Fibroblast of lung (primary cell): ENCODE measurements around the gene TMEM119. TPM values are rescaled to one million over a fixed set of nuclear protein-coding genes. Genes with fewer than 3 reads are reported as not detected.
A peak's percentile ranks its signal among the peaks of the same experiment; 100 is the strongest.

Experiments used
- DNase-seq, 2 donors: peaks; one replicate each; pipeline versions ENCODE4 v3.0.0 to v3.0.0-alpha.2; 2010; ENCODE audit warnings: low read depth in 2 of 2
- H2AFZ ChIP-seq: 2 replicates; pipeline ENCODE4 v1.5.1; 2012; ENCODE audit warnings: low read length, control low read depth, inconsistent platforms
- H3K27ac ChIP-seq: 2 replicates; pipeline ENCODE4 v1.5.1; 2011; ENCODE audit warnings: low read length, control low read depth; ENCODE audit not compliant: insufficient read depth
- H3K27me3 ChIP-seq: 2 replicates; pipeline ENCODE4 v1.5.1; 2011; ENCODE audit warnings: mild to moderate bottlenecking, low read length; ENCODE audit not compliant: control insufficient read depth, insufficient read depth
- H3K36me3 ChIP-seq: 2 replicates; pipeline ENCODE4 v1.5.1; 2011; ENCODE audit warnings: low read length; ENCODE audit not compliant: control insufficient read depth, insufficient read depth
- H3K4me1 ChIP-seq: 2 replicates; pipeline ENCODE4 v1.5.1; 2011; ENCODE audit warnings: low read length; ENCODE audit not compliant: control insufficient read depth, insufficient read depth; ENCODE audit errors: extremely low read depth
- H3K4me2 ChIP-seq: 2 replicates; pipeline ENCODE4 v1.5.1; 2011; ENCODE audit warnings: low read length, control low read depth; ENCODE audit not compliant: insufficient read depth; ENCODE audit errors: extremely low read depth
- H3K4me3 ChIP-seq, 4 experiments: fragments of 200-600 bp in 1 of 4; sonication (generic) in 1 of 4; replicated peaks in 1 of 4; 2 replicates each; pipeline ENCODE4 v1.5.1; 2011 to 2016; ENCODE audit warnings: low read length in 4 of 4, low read depth in 3 of 4, mild to moderate bottlenecking in 3 of 4, control low read depth in 2 of 4, inconsistent platforms in 1 of 4, mixed read lengths in 1 of 4; ENCODE audit not compliant: insufficient read depth in 1 of 4; ENCODE audit errors: control extremely low read depth in 1 of 4
- H3K79me2 ChIP-seq: 2 replicates; pipeline ENCODE4 v1.5.1; 2012; ENCODE audit warnings: mild to moderate bottlenecking, low read length, inconsistent platforms; ENCODE audit not compliant: control insufficient read depth, insufficient read depth
- H3K9ac ChIP-seq: 2 replicates; pipeline ENCODE4 v1.5.1; 2011; ENCODE audit warnings: mild to moderate bottlenecking, low read length, control low read depth; ENCODE audit not compliant: insufficient read depth
- H3K9me3 ChIP-seq: 2 replicates; pipeline ENCODE4 v1.5.1; 2012; ENCODE audit warnings: low read depth, low read length; ENCODE audit not compliant: control insufficient read depth, insufficient read depth
- H4K20me1 ChIP-seq: 2 replicates; pipeline ENCODE4 v1.5.1; 2011; ENCODE audit warnings: low read length; ENCODE audit not compliant: control insufficient read depth, insufficient read depth; ENCODE audit errors: extremely low read depth
- CTCF ChIP-seq, 2 donors: IDR thresholded peaks in 1 of 2; conservative IDR thresholded peaks in 1 of 2; 1 replicate in 1 of 2; 2 replicates in 1 of 2; pipeline ENCODE4 v1.5.1; 2011 to 2012; ENCODE audit warnings: low read length in 2 of 2, control low read depth in 1 of 2, inconsistent platforms in 1 of 2, low read depth in 1 of 2, mild to moderate bottlenecking in 1 of 2
- EZH2 ChIP-seq: IDR thresholded peaks from 2 replicates; pipeline ENCODE4 v1.5.1; 2012; ENCODE audit warnings: low read length, control low read depth, mild to moderate bottlenecking; ENCODE audit errors: missing control alignments
- polyA plus RNA-seq, 2 donors: library from polyadenylated mRNA; depleted of rRNA in 1 of 2; stranded (reverse) in 1 of 2; unstranded in 1 of 2; fragments of >200 nt; gene quantifications; 2 replicates each; pipeline ENCODE4 v1.2.1, GENCODE V29; 2011 to 2012; ENCODE audit warnings: missing spikeins in 1 of 2
- total RNA-seq: library from RNA; depleted of rRNA; stranded (reverse); fragments of >200 nt; gene quantifications from 2 replicates; pipeline ENCODE4 v1.2.1, GENCODE V29; 2014

The TMEM119 gene
- total and polyA plus RNA-seq, 2 donors (not counting 1 experiment from before 2014, with no cell fraction given) = 154 to 358 TPM

GRCh38 chr12:108553799-108554198 is 44.1 kb downstream of the TMEM119 start:
- Histone ChIP-seq H3K27me3 (no peaks in the 10 kb centered on the region), H3K79me2 (peaks cover 95% of the 10 kb centered on the region), H3K4me3 (no peak overlapping the region), H3K4me1 (no peaks in the 10 kb centered on the region), H4K20me1 (no peaks in the 10 kb centered on the region), H2AFZ (no peak overlapping the region), H3K36me3 (peaks cover 1% of the 10 kb centered on the region), H3K9me3 (no peaks in the 10 kb centered on the region), H3K27ac (no peak overlapping the region), H3K9ac (no peak overlapping the region), H3K4me2 (no peak overlapping the region)
- TF ChIP-seq EZH2 (no peak), CTCF (conservative IDR thresholded peaks at IDR 0.05 in 1 of 2, IDR thresholded peaks at IDR 0.05 in 1 of 2; ENCODE audit: low read depth in 1 of 2, low read length in 2 of 2) (no peak)
- DNase-seq = no peak

GRCh38 chr12:108551535-108551934 is 46.3 kb downstream of the TMEM119 start:
- Histone ChIP-seq H2AFZ (no peak overlapping the region), H3K27me3 (no peaks in the 10 kb centered on the region), H3K79me2 (peaks cover 78% of the 10 kb centered on the region), H4K20me1 (no peaks in the 10 kb centered on the region), H3K9ac (no peak overlapping the region), H3K4me1 (no peaks in the 10 kb centered on the region), H3K4me2 (no peak overlapping the region), H3K9me3 (no peaks in the 10 kb centered on the region), H3K36me3 (peaks cover 5% of the 10 kb centered on the region), H3K27ac (no peak overlapping the region), H3K4me3 (peak overlapping the region in 1 of 4 experiments; percentile 30)
- TF ChIP-seq CTCF (conservative IDR thresholded peaks at IDR 0.05 in 1 of 2, IDR thresholded peaks at IDR 0.05 in 1 of 2; ENCODE audit: low read depth in 1 of 2, low read length in 2 of 2) = no peak
- no peak for TF ChIP-seq EZH2
- DNase-seq = peak; percentile 58 to 87

- H3K4me1 ChIP-seq = no peaks in the 10 kb centered on the region
- no peak for TF ChIP-seq CTCF (conservative IDR thresholded peaks at IDR 0.05 in 1 of 2, IDR thresholded peaks at IDR 0.05 in 1 of 2; ENCODE audit: low read depth in 1 of 2, low read length in 2 of 2)
- no peak for TF ChIP-seq EZH2
- no peaks in the 10 kb centered on the region for H3K27me3 ChIP-seq
- H3K27ac ChIP-seq = no peak overlapping the region
- H3K9me3 ChIP-seq = no peaks in the 10 kb centered on the region
- DNase-seq = no peak
- H3K9ac ChIP-seq = no peak overlapping the region
- H4K20me1 ChIP-seq = no peaks in the 10 kb centered on the region
- H3K36me3 ChIP-seq = peaks cover 5% of the 10 kb centered on the region
- H3K79me2 ChIP-seq = peaks cover 55% of the 10 kb centered on the region
- no peak overlapping the region for H3K4me3 ChIP-seq
- H2AFZ ChIP-seq = no peak overlapping the region
- no peak overlapping the region for H3K4me2 ChIP-seq
These were observed 48.8 kb downstream of the TMEM119 start for GRCh38 chr12:108548954-108549521.
